Measurements from ENCODE around the gene ARHGAP6. TPM values are rescaled to one million over a fixed set of nuclear protein-coding genes. Genes with fewer than 3 reads are reported as not detected.

The ARHGAP6 gene
- total RNA-seq, 4 donors from 2014 or later, result 0.64 to 9.5 (median 2.3) TPM

DNA sequence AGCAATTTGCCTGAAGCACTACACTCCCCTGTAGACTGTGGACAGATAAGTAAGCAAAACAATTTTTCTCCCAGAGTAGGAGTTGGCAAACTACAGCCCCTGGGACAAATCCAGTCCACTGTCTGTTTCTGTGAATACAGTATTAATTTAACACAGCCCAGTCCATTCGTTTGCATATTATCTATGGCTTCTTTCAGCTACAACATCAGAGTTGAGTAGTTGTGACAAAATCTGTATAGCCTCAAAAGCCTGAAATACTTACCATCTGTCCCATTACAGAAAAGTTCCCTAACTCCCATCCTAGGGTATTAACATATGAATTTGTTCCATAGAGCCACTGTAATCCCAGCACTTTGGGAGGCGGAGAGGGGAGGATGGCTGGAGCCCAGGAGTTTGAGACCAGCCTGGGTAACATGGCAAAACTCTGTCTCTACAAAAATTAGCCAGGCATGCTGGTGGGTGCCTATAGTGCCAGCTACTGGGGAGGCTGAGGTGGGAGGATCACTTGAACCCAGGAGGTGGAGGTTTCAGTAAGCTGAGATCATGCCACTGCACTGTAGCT lies 319.5 kb downstream of the ARHGAP6 start:
- no peak for TF ChIP-seq POLR2A (IDR thresholded peaks at IDR 0.05)
- TF ChIP-seq, protein P1, sequence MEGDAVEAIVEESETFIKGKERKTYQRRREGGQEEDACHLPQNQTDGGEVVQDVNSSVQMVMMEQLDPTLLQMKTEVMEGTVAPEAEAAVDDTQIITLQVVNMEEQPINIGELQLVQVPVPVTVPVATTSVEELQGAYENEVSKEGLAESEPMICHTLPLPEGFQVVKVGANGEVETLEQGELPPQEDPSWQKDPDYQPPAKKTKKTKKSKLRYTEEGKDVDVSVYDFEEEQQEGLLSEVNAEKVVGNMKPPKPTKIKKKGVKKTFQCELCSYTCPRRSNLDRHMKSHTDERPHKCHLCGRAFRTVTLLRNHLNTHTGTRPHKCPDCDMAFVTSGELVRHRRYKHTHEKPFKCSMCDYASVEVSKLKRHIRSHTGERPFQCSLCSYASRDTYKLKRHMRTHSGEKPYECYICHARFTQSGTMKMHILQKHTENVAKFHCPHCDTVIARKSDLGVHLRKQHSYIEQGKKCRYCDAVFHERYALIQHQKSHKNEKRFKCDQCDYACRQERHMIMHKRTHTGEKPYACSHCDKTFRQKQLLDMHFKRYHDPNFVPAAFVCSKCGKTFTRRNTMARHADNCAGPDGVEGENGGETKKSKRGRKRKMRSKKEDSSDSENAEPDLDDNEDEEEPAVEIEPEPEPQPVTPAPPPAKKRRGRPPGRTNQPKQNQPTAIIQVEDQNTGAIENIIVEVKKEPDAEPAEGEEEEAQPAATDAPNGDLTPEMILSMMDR (IDR thresholded peaks at IDR 0.05), result no peak
- Histone ChIP-seq H3K36me3 (no peaks in the 10 kb centered on the region), H3K9me3 (no peaks in the 10 kb centered on the region), H3K27ac (no peak overlapping the region), H3K27me3 (no peaks in the 10 kb centered on the region), H3K4me1 (peaks cover 0 to 13% (median 0%) of the 10 kb centered on the region in 3 donors), H3K4me3 (no peak overlapping the region)
- WGBS, 2 donors, result 68 to 100% methylated on average over 1 to 2 of the region's 2 CpGs
- DNase-seq, result no peak
- intact Hi-C loops (cut with DNase I), result no loop called here

DNA sequence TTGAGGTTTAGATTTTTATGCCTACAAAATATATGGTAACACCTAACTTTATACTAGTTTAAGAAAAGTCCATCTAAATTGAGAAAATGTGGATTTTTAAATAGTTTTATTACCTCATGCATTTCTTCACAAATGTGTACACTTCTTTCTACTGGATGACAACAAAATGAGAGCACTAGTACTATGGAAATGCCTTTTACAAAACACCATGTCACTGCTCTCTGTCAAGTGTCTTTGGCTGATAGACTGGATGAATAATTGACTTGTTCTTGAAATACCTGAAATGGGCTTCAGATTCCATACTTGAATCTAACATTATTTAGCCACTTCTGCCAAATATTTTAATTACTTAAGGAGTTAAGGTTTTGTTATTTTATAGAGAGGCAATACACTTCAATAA lies 323.0 kb downstream of the ARHGAP6 start:
- Histone ChIP-seq H3K27me3 (no peaks in the 10 kb centered on the region), H3K36me3 (no peaks in the 10 kb centered on the region), H3K4me1 (peaks cover 0 to 16% (median 0%) of the 10 kb centered on the region in 3 donors), H3K27ac (no peak overlapping the region), H3K4me3 (no peak overlapping the region), H3K9me3 (no peaks in the 10 kb centered on the region)
- no peak for DNase-seq
- TF ChIP-seq, protein P1 (IDR thresholded peaks at IDR 0.05), result no peak
- no peak for TF ChIP-seq POLR2A (IDR thresholded peaks at IDR 0.05)
- intact Hi-C loops (cut with DNase I), result no loop called here

DNA sequence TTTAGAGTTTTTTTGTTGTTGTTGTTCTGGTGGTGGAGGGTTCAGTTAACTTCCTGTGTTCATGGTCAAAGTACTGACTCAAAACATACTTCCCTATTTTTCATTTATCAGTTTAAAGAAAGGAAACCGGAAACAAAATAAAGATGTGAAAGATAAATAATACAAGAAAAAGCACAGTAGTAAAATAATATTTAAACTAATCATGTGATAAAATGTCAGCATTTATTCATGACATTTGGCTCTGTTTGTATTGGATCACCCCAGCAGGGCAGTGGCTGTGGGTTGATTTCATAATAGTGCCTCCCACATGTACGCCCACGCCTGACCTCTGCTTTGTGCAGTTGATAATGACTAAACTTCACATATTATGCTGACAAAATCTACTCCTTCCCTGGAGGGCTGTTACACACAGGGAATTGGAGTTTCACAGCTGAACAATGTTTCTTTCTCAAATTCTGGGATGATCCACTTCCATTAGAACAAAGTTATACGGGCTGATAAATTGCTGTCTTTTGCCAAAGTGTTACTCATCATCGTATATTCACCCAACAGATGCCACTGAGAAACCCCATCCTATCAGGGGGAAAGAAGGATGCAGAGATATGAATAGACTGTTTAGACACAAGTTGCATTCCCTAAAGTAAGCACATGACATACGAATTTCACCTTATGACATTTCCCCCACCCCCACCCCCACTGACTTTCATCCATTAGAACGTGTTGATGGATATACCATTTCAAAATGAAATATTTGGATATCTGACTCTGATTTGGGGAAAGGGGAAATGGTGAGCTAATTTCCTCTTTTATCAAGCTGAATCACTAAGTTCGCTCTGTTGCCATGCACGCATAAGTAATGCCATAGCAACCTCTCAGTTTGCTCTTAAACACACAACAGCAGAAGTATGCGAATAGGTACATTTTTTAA lies 324.2 kb downstream of the ARHGAP6 start:
- H3K27me3 ChIP-seq, result no peaks in the 10 kb centered on the region
- peaks cover 0 to 16% (median 0%) of the 10 kb centered on the region in 3 donors for H3K4me1 ChIP-seq
- DNase-seq, result peak; percentile 3
- H3K4me3 ChIP-seq, result no peak overlapping the region
- intact Hi-C loops (cut with DNase I), result no loop called here
- 7 to 28% methylated on average over 6 to 10 of the region's 10 CpGs for WGBS, 2 donors
- H3K9me3 ChIP-seq, result no peaks in the 10 kb centered on the region
- no peaks in the 10 kb centered on the region for H3K36me3 ChIP-seq
- no peak for TF ChIP-seq POLR2A (IDR thresholded peaks at IDR 0.05)
- TF ChIP-seq, protein P1 (IDR thresholded peaks at IDR 0.05), result no peak
- H3K27ac ChIP-seq, result peak overlapping the region in 2 of 4 donors; percentile 73 to 74

DNA sequence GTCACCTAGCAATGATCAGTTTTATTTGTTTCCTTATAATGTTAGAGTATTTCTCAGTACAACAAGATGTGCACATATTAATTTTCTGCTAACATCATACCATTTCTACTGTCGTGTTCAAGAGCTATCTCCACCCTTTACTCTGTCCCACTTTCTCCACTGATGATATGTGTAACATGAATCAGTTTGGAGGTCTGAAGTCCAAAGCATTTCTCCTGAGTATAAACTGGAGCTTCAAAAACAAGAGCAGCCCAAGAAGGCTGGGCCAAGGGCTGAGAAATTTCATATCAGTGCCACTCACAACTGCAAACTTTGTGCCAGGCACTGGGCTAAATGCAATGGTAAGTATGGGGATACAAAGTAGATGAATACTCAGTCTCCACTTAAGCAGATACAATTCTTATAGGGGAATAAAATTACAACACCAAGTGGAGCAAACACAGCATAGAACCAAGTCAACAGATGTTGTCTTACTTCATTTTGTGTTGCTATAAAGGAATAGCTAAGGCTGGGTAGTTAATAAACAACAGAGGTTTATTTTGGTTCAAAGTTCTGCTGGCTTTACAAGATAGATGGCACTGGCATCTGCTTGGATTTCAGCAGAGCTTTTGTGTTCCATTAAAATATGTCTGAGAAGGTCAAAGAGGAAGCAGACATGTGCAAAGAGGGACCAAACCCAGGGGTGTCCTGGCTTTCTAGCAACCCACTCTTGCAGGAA lies 328.3 kb downstream of the ARHGAP6 start:
- Histone ChIP-seq H3K36me3 (no peaks in the 10 kb centered on the region), H3K27me3 (no peaks in the 10 kb centered on the region), H3K27ac (no peak overlapping the region), H3K4me1 (peaks cover 0 to 15% (median 0%) of the 10 kb centered on the region in 3 donors), H3K4me3 (no peak overlapping the region), H3K9me3 (no peaks in the 10 kb centered on the region)
- TF ChIP-seq, protein P1 (IDR thresholded peaks at IDR 0.05), result no peak
- no peak for TF ChIP-seq POLR2A (IDR thresholded peaks at IDR 0.05)
- no peak for DNase-seq
- 67 to 83% methylated on average over 1 of the region's 1 CpG for WGBS, 2 donors
- intact Hi-C loops (cut with DNase I), result no loop called here

DNA sequence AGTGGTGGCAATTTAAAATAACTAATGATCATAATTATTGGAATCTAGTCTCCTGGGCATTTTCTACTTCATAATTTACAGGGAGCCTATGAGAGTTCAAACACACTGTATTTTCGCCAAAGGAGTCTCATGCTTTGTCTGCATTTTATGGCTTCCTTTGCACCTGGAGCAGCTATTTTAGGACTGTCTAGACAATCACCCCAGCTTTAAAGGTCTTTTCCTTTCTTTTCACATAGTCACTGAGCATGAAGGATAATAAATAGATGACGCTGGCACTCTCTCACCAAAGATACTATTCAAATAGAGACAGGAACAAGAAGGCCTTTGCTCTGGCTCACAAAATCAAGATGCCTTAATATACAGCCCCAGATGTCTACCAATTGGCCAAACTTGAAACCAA lies 329.5 kb downstream of the ARHGAP6 start:
- no peaks in the 10 kb centered on the region for H3K27me3 ChIP-seq
- no peaks in the 10 kb centered on the region for H3K36me3 ChIP-seq
- H3K27ac ChIP-seq, result no peak overlapping the region
- intact Hi-C loops (cut with DNase I), result no loop called here
- peaks cover 0 to 3% (median 0%) of the 10 kb centered on the region in 3 donors for H3K4me1 ChIP-seq
- WGBS, 2 donors, result 76 to 77% methylated on average over 2 of the region's 2 CpGs
- no peak for DNase-seq
- no peak overlapping the region for H3K4me3 ChIP-seq
- H3K9me3 ChIP-seq, result no peaks in the 10 kb centered on the region
- no peak for TF ChIP-seq POLR2A (IDR thresholded peaks at IDR 0.05)
- TF ChIP-seq, protein P1 (IDR thresholded peaks at IDR 0.05), result no peak
